Measurements from ENCODE around the gene BTBD19. TPM values are rescaled to one million over a fixed set of nuclear protein-coding genes. Genes with fewer than 3 reads are reported as not detected.
A peak's percentile ranks its signal among the peaks of the same experiment; 100 is the strongest.

The BTBD19 gene
- total and polyA plus RNA-seq, 9 of the 15 experiments (the other 6 are each of a cell fraction or from before 2014, with no cell fraction given), result 0.22 to 2.0 (median 0.95) TPM

DNA sequence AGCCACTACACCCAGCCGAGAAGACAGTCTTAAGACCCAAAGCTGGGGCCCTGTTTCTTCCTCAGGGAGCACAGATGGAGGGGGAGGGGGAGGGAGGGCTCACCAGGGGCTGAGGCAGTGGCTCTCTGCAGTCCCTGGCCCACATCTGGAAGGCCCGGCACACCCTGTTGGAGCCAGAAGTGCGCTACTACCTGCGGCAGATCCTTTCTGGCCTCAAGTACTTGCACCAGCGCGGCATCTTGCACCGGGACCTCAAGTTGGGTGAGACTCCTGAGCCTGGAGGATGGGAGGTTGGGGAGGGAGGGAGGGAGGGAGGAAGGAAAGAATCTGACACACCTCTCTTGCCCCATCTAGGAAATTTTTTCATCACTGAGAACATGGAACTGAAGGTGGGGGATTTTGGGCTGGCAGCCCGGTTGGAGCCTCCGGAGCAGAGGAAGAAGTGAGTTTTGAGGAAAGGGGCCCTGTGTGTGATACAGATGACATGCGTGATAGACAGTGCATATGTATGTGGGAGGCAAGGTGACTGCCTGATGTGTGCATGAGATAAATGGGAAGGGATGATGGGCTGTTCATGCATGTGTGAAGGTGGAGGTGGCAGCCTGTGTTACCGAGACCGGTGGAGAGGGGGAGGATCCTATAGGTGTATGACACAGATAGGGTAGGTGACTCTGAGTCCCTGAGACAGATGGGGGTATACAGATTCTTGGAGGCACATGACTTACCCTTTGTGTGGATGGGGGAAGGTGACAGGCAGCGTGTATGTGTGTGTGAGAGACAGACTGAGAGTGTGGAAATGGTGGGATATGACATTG, 6.6 kb upstream of the BTBD19 start (continued):
- TF ChIP-seq KDM2B (CRISPR knock-in tag; IDR thresholded peaks at IDR 0.05) (no peak), FOXJ2 (tag; IDR thresholded peaks at IDR 0.05) (no peak), GTF2A2 (tag; IDR thresholded peaks at IDR 0.05) (no peak), ZNF197 (CRISPR knock-in tag; IDR thresholded peaks at IDR 0.05; ENCODE audit: low read depth) (no peak), TCF7L2 (IDR thresholded peaks at IDR 0.05; ENCODE audit: low read depth, low read length) (no peak), CEBPG (CRISPR knock-in tag; IDR thresholded peaks at IDR 0.05) (peak; percentile 15; the same call in 1 of the 2 replicates), CEBPG (tag; conservative IDR thresholded peaks at IDR 0.05 in 1 of 2, IDR thresholded peaks at IDR 0.05 in 1 of 2) (no peak), ARNT (IDR thresholded peaks at IDR 0.05) (no peak), CBX5 (IDR thresholded peaks at IDR 0.05; ENCODE audit: borderline replicate concordance, low read depth) (no peak), CREB1 (IDR thresholded peaks at IDR 0.05) (no peak), CREB1 (CRISPR knock-in tag; IDR thresholded peaks at IDR 0.05) (no peak), FOXJ3 (CRISPR knock-in tag; IDR thresholded peaks at IDR 0.05) (no peak), RFX5 (IDR thresholded peaks at IDR 0.05; ENCODE audit: low read depth, low read length) (no peak), STAT5A (IDR thresholded peaks at IDR 0.05; ENCODE audit: borderline replicate concordance, low read length) (no peak), RBM34 (IDR thresholded peaks at IDR 0.05; ENCODE audit: borderline replicate concordance, insufficient read depth, low read length) (no peak), MCM5 (IDR thresholded peaks at IDR 0.05; ENCODE audit: low read depth) (no peak), RHOXF2B (CRISPR knock-in tag; conservative IDR thresholded peaks at IDR 0.05) (no peak), NONO (IDR thresholded peaks at IDR 0.05; ENCODE audit: low read depth in 2 of 2, low read length in 1 of 2) (no peak)
- TF ChIP-seq, protein P1, sequence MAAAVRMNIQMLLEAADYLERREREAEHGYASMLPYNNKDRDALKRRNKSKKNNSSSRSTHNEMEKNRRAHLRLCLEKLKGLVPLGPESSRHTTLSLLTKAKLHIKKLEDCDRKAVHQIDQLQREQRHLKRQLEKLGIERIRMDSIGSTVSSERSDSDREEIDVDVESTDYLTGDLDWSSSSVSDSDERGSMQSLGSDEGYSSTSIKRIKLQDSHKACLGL (CRISPR knock-in tag; IDR thresholded peaks at IDR 0.05; ENCODE audit: borderline replicate concordance, poor library complexity, severe bottlenecking), result no peak
- TF ChIP-seq, protein P2, sequence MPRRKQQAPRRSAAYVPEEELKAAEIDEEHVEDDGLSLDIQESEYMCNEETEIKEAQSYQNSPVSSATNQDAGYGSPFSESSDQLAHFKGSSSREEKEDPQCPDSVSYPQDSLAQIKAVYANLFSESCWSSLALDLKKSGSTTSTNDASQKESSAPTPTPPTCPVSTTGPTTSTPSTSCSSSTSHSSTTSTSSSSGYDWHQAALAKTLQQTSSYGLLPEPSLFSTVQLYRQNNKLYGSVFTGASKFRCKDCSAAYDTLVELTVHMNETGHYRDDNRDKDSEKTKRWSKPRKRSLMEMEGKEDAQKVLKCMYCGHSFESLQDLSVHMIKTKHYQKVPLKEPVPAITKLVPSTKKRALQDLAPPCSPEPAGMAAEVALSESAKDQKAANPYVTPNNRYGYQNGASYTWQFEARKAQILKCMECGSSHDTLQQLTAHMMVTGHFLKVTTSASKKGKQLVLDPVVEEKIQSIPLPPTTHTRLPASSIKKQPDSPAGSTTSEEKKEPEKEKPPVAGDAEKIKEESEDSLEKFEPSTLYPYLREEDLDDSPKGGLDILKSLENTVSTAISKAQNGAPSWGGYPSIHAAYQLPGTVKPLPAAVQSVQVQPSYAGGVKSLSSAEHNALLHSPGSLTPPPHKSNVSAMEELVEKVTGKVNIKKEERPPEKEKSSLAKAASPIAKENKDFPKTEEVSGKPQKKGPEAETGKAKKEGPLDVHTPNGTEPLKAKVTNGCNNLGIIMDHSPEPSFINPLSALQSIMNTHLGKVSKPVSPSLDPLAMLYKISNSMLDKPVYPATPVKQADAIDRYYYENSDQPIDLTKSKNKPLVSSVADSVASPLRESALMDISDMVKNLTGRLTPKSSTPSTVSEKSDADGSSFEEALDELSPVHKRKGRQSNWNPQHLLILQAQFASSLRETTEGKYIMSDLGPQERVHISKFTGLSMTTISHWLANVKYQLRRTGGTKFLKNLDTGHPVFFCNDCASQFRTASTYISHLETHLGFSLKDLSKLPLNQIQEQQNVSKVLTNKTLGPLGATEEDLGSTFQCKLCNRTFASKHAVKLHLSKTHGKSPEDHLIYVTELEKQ (CRISPR knock-in tag; IDR thresholded peaks at IDR 0.05), result no peak
- TF ChIP-seq, protein P3, sequence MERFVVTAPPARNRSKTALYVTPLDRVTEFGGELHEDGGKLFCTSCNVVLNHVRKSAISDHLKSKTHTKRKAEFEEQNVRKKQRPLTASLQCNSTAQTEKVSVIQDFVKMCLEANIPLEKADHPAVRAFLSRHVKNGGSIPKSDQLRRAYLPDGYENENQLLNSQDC (CRISPR knock-in tag; IDR thresholded peaks at IDR 0.05), result no peak
- TF ChIP-seq, protein P4, sequence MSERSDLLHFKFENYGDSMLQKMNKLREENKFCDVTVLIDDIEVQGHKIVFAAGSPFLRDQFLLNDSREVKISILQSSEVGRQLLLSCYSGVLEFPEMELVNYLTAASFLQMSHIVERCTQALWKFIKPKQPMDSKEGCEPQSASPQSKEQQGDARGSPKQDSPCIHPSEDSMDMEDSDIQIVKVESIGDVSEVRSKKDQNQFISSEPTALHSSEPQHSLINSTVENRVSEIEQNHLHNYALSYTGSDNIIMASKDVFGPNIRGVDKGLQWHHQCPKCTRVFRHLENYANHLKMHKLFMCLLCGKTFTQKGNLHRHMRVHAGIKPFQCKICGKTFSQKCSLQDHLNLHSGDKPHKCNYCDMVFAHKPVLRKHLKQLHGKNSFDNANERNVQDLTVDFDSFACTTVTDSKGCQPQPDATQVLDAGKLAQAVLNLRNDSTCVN (CRISPR knock-in tag; IDR thresholded peaks at IDR 0.05), result 0 out of 2 replicates have a peak, but pooled peaks have one; percentile 67

Data from K562 (cell line).